ENCODE results near the gene ITPR1. TPM values are rescaled to one million over a fixed set of nuclear protein-coding genes. Genes with fewer than 3 reads are reported as not detected.

The ITPR1 gene
- total and polyA plus RNA-seq, 4 donors: 30.7 to 294 (median 149) TPM

- WGBS, 2 donors: 91 to 92% methylated on average over 3 of the region's 3 CpGs
- peaks cover 0 to 3% of the 10 kb centered on the region in 2 donors for H3K4me1 ChIP-seq (ENCODE audit: control insufficient read depth in 1 of 2, insufficient read depth in 2 of 2, low read length in 2 of 2)
- no peak for DNase-seq
- ATAC-seq (ENCODE audit: low FRiP score): no peak
- no peak overlapping the region for H3K4me3 ChIP-seq (ENCODE audit: low read length in 2 of 2)
- no peak overlapping the region for H3K27ac ChIP-seq (ENCODE audit: low read depth in 1 of 2, low read length in 2 of 2)
- no peaks in the 10 kb centered on the region for H3K27me3 ChIP-seq (ENCODE audit: control insufficient read depth in 1 of 2, insufficient read depth in 2 of 2, low read length in 1 of 2)
- H3K9me3 ChIP-seq (ENCODE audit: control insufficient read depth, low read length): no peaks in the 10 kb centered on the region
- intact Hi-C loops (cut with DNase I): no loop called here
- H3K36me3 ChIP-seq (ENCODE audit: control insufficient read depth in 1 of 2, insufficient read depth in 2 of 2, low read length in 1 of 2): peaks cover 10 to 14% of the 10 kb centered on the region in 2 donors
Measured at GRCh38 chr3:4698125-4698821, 205.1 kb downstream of the ITPR1 start.

GRCh38 chr3:4703054-4703480 is 209.9 kb downstream of the ITPR1 start:
- Histone ChIP-seq H3K4me3 (ENCODE audit: low read length in 2 of 2) (no peak overlapping the region), H3K27ac (ENCODE audit: low read depth in 1 of 2, low read length in 2 of 2) (peak overlapping the region in 1 of 2 donors; percentile 51), H3K4me1 (ENCODE audit: control insufficient read depth in 1 of 2, insufficient read depth in 2 of 2, low read length in 2 of 2) (peaks cover 0 to 3% of the 10 kb centered on the region in 2 donors), H3K9me3 (ENCODE audit: control insufficient read depth, low read length) (no peaks in the 10 kb centered on the region), H3K36me3 (ENCODE audit: control insufficient read depth in 1 of 2, insufficient read depth in 2 of 2, low read length in 1 of 2) (peaks cover 10 to 18% of the 10 kb centered on the region in 2 donors), H3K27me3 (ENCODE audit: control insufficient read depth in 1 of 2, insufficient read depth in 2 of 2, low read length in 1 of 2) (no peaks in the 10 kb centered on the region)
- intact Hi-C loops (cut with DNase I): no loop called here
- DNase-seq (no peak), ATAC-seq (ENCODE audit: low FRiP score) (peak; percentile 69)
- 34 to 35% methylated on average over 3 of the region's 3 CpGs for WGBS, 2 donors

DNA sequence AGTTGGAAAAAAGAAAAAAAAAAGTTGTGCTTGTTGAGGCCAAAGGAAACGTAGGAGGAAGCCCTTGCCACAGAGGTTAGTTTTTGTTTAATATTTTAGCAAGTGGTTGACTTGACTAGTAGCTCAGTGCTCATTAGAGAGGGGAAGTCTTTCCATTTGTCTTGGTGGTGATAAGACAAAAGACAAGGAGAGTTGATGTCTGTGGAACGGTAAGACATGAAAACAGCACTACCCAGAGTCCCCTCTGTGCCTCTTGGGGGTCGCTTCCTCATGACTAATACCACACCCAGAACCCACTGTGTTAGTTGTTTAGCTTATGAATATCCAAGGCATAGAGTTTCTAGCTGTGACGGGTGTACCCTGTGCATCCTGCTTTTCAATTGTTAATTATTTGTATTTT is 211.4 kb downstream of the ITPR1 start:
- no peak for DNase-seq
- Histone ChIP-seq H3K4me3 (ENCODE audit: low read length in 2 of 2) (no peak overlapping the region), H3K4me1 (ENCODE audit: control insufficient read depth in 1 of 2, insufficient read depth in 2 of 2, low read length in 2 of 2) (peaks cover 0 to 3% of the 10 kb centered on the region in 2 donors), H3K27ac (ENCODE audit: low read depth in 1 of 2, low read length in 2 of 2) (no peak overlapping the region), H3K36me3 (ENCODE audit: control insufficient read depth in 1 of 2, insufficient read depth in 2 of 2, low read length in 1 of 2) (peaks cover 10 to 18% of the 10 kb centered on the region in 2 donors), H3K9me3 (ENCODE audit: control insufficient read depth, low read length) (no peaks in the 10 kb centered on the region), H3K27me3 (ENCODE audit: control insufficient read depth in 1 of 2, insufficient read depth in 2 of 2, low read length in 1 of 2) (no peaks in the 10 kb centered on the region)
- WGBS, 2 donors: 72 to 78% methylated on average over 4 of the region's 4 CpGs
- intact Hi-C loops (cut with DNase I): no loop called here
- no peak for ATAC-seq (ENCODE audit: low FRiP score)

DNA sequence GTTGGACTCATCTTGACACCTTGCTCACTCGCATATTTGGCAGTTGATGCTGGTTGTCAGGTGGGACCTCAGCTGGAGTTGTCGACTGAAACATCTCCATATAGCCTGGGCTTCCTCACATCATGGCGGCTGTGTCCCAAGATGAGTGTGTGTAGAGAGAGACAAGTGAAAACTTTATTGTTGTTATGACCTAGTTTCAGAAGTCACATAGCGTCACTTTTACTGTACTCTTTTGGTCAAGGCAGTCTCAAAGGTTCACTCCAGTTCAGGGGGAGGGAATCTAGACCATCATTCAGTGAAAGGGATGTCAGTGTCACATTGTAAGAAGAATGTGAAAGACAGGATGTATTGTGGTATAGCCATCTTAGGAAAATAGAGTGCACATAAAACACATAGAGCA is 214.2 kb downstream of the ITPR1 start:
- intact Hi-C loops (cut with DNase I): no loop called here

DNA sequence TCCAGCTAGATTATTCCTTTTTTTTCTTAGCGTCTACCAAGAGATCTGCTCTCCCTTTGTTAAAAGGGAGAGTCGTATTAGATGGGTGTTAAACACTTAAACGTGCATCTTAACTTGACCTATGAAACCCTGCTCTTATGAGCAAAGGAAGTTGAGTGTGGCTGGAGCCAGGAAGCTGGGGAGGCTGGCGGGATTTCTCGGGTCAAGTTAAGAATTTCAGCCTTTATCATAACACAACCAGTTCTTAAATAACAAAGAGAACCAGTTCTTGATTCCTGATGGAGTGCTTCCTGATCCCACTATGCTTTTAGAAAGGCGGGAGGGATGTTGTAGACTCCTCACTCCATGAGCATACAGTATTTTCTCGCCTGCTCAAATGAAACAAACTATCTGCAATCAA is 215.1 kb downstream of the ITPR1 start:
- Histone ChIP-seq H3K27ac (ENCODE audit: low read depth in 1 of 2, low read length in 2 of 2) (no peak overlapping the region), H3K36me3 (ENCODE audit: control insufficient read depth in 1 of 2, insufficient read depth in 2 of 2, low read length in 1 of 2) (peaks cover 10 to 13% of the 10 kb centered on the region in 2 donors), H3K4me3 (ENCODE audit: low read length in 2 of 2) (no peak overlapping the region), H3K27me3 (ENCODE audit: control insufficient read depth in 1 of 2, insufficient read depth in 2 of 2, low read length in 1 of 2) (no peaks in the 10 kb centered on the region), H3K4me1 (ENCODE audit: control insufficient read depth in 1 of 2, insufficient read depth in 2 of 2, low read length in 2 of 2) (no peaks in the 10 kb centered on the region), H3K9me3 (ENCODE audit: control insufficient read depth, low read length) (no peaks in the 10 kb centered on the region)
- intact Hi-C loops (cut with DNase I): no loop called here
- DNase-seq (no peak), ATAC-seq (ENCODE audit: low FRiP score) (no peak)
- 42 to 50% methylated on average over 7 of the region's 7 CpGs for WGBS, 2 donors

More for the DNA sequence above, 214.2 kb downstream of the ITPR1 start:
- H3K9me3 ChIP-seq (ENCODE audit: control insufficient read depth, low read length): no peaks in the 10 kb centered on the region
- no peak overlapping the region for H3K27ac ChIP-seq (ENCODE audit: low read depth in 1 of 2, low read length in 2 of 2)
- ATAC-seq (ENCODE audit: low FRiP score) (no peak), DNase-seq (no peak)
- no peaks in the 10 kb centered on the region for H3K27me3 ChIP-seq (ENCODE audit: control insufficient read depth in 1 of 2, insufficient read depth in 2 of 2, low read length in 1 of 2)
- H3K4me3 ChIP-seq (ENCODE audit: low read length in 2 of 2): no peak overlapping the region
- peaks cover 8 to 13% of the 10 kb centered on the region in 2 donors for H3K36me3 ChIP-seq (ENCODE audit: control insufficient read depth in 1 of 2, insufficient read depth in 2 of 2, low read length in 1 of 2)
- peaks cover 0 to 3% of the 10 kb centered on the region in 2 donors for H3K4me1 ChIP-seq (ENCODE audit: control insufficient read depth in 1 of 2, insufficient read depth in 2 of 2, low read length in 2 of 2)
- 97 to 98% methylated on average over 4 of the region's 4 CpGs for WGBS, 2 donors

GRCh38 chr3:4709341-4709740 is 216.2 kb downstream of the ITPR1 start:
- WGBS, 2 donors: 10 to 19% methylated on average over 1 of the region's 1 CpG
- intact Hi-C loops (cut with DNase I): no loop called here
- H3K9me3 ChIP-seq (ENCODE audit: control insufficient read depth, low read length): no peaks in the 10 kb centered on the region
- H3K4me1 ChIP-seq (ENCODE audit: control insufficient read depth in 1 of 2, insufficient read depth in 2 of 2, low read length in 2 of 2): no peaks in the 10 kb centered on the region
- DNase-seq (no peak), ATAC-seq (ENCODE audit: low FRiP score) (no peak)
- peaks cover 12 to 15% of the 10 kb centered on the region in 2 donors for H3K36me3 ChIP-seq (ENCODE audit: control insufficient read depth in 1 of 2, insufficient read depth in 2 of 2, low read length in 1 of 2)
- H3K4me3 ChIP-seq (ENCODE audit: low read length in 2 of 2): no peak overlapping the region
- no peaks in the 10 kb centered on the region for H3K27me3 ChIP-seq (ENCODE audit: control insufficient read depth in 1 of 2, insufficient read depth in 2 of 2, low read length in 1 of 2)
- H3K27ac ChIP-seq (ENCODE audit: low read depth in 1 of 2, low read length in 2 of 2): no peak overlapping the region

GRCh38 chr3:4710191-4710590 is 217.0 kb downstream of the ITPR1 start:
- Histone ChIP-seq H3K4me1 (ENCODE audit: control insufficient read depth in 1 of 2, insufficient read depth in 2 of 2, low read length in 2 of 2) (no peaks in the 10 kb centered on the region), H3K27ac (ENCODE audit: low read depth in 1 of 2, low read length in 2 of 2) (no peak overlapping the region), H3K9me3 (ENCODE audit: control insufficient read depth, low read length) (no peaks in the 10 kb centered on the region), H3K4me3 (ENCODE audit: low read length in 2 of 2) (no peak overlapping the region), H3K36me3 (ENCODE audit: control insufficient read depth in 1 of 2, insufficient read depth in 2 of 2, low read length in 1 of 2) (peaks cover 12 to 16% of the 10 kb centered on the region in 2 donors), H3K27me3 (ENCODE audit: control insufficient read depth in 1 of 2, insufficient read depth in 2 of 2, low read length in 1 of 2) (no peaks in the 10 kb centered on the region)
- DNase-seq: no peak
- WGBS, 2 donors: 65 to 71% methylated on average over 16 of the region's 16 CpGs
- intact Hi-C loops (cut with DNase I): loop anchor here (2.0 to 5.0 kb wide), 2 partner anchors 347 to 349 kb away; no protein-coding TSS in a partner anchor
- no peak for ATAC-seq (ENCODE audit: low FRiP score)

DNA sequence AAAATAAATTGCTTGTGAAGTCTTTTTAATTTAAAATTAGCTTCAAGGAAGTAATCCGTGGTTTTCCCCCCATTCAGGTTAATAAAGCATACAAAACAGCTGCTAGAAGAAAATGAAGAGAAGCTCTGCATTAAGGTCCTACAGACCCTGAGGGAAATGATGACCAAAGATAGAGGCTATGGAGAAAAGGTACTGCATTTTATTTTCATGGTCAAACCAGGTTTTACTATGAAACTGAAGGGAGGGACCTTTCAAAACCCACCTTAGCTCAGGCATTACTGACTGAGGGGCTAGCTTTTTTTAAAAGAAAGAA is 218.5 kb downstream of the ITPR1 start:
- intact Hi-C loops (cut with DNase I): loop anchor here (2.0 to 5.0 kb wide), 2 partner anchors 346 to 347 kb away; no protein-coding TSS in a partner anchor
- DNase-seq: no peak
- no peak for ATAC-seq (ENCODE audit: low FRiP score)
- no peaks in the 10 kb centered on the region for H3K9me3 ChIP-seq (ENCODE audit: control insufficient read depth, low read length)
- no peaks in the 10 kb centered on the region for H3K27me3 ChIP-seq (ENCODE audit: control insufficient read depth in 1 of 2, insufficient read depth in 2 of 2, low read length in 1 of 2)
- no peak overlapping the region for H3K4me3 ChIP-seq (ENCODE audit: low read length in 2 of 2)
- WGBS, 2 donors: 6 to 8% methylated on average over 1 of the region's 1 CpG
- H3K27ac ChIP-seq (ENCODE audit: low read depth in 1 of 2, low read length in 2 of 2): no peak overlapping the region
- H3K4me1 ChIP-seq (ENCODE audit: control insufficient read depth in 1 of 2, insufficient read depth in 2 of 2, low read length in 2 of 2): no peaks in the 10 kb centered on the region
- H3K36me3 ChIP-seq (ENCODE audit: control insufficient read depth in 1 of 2, insufficient read depth in 2 of 2, low read length in 1 of 2): peaks cover 11 to 12% of the 10 kb centered on the region in 2 donors

- 81 to 82% methylated on average over 7 of the region's 7 CpGs for WGBS, 2 donors
- Histone ChIP-seq H3K4me3 (ENCODE audit: low read length in 2 of 2) (no peak overlapping the region), H3K9me3 (ENCODE audit: control insufficient read depth, low read length) (no peaks in the 10 kb centered on the region), H3K27me3 (ENCODE audit: control insufficient read depth in 1 of 2, insufficient read depth in 2 of 2, low read length in 1 of 2) (no peaks in the 10 kb centered on the region), H3K36me3 (ENCODE audit: control insufficient read depth in 1 of 2, insufficient read depth in 2 of 2, low read length in 1 of 2) (peaks cover 9 to 12% of the 10 kb centered on the region in 2 donors), H3K4me1 (ENCODE audit: control insufficient read depth in 1 of 2, insufficient read depth in 2 of 2, low read length in 2 of 2) (no peaks in the 10 kb centered on the region), H3K27ac (ENCODE audit: low read depth in 1 of 2, low read length in 2 of 2) (no peak overlapping the region)
- intact Hi-C loops (cut with DNase I): loop anchor here in 1 of 2 donors (5.0 kb wide), 1 partner anchor 345 kb away; no protein-coding TSS in a partner anchor
- ATAC-seq (ENCODE audit: low FRiP score) (no peak), DNase-seq (no peak)
Measured at GRCh38 chr3:4712109-4712508, 219.0 kb downstream of the ITPR1 start.
